A549 treated with Hydrocortisone at 1 μM for 4 hours (cell line): ENCODE measurements around the gene ISL1. TPM values are rescaled to one million over a fixed set of nuclear protein-coding genes. Genes with fewer than 3 reads are reported as not detected.

ENCODE experiments used
- total RNA-seq: library from RNA; stranded (reverse); fragments of 200-300 nt; extraction: Qiagen RNA extraction; gene quantifications from 5 replicates; pipeline ENCODE4 v1.2.3, GENCODE V29; 2022

ISL1 gene
- total RNA-seq: 0.05 TPM in 1 of 5 replicates, not detected in the others

GRCh38 chr5:51383131-51384121 lies at the start of gene ISL1:
ISL1 (plus strand) TSS chr5:51383448; CDS start chr5:51383672, 224 bp downstream.

